PFSK-1 (cell line): ENCODE results near the gene PPIE.

Experiments
- POLR2AphosphoS5 ChIP-seq: IDR thresholded peaks from 2 replicates; pipeline ENCODE4 v1.6.1; 2012; ENCODE audit warnings: low read depth, mild to moderate bottlenecking, control low read depth, low read length, moderate library complexity
- REST ChIP-seq, 2 experiments: IDR thresholded peaks; 2 replicates each; pipeline versions ENCODE4 v1.6.1 to v1.8.0; 2011 to 2012; ENCODE audit warnings: low read depth in 2 of 2, low read length in 2 of 2, control low read depth in 1 of 2, inconsistent platforms in 1 of 2, mild to moderate bottlenecking in 1 of 2, moderate library complexity in 1 of 2; ENCODE audit not compliant: insufficient read depth in 1 of 2
- SIN3A ChIP-seq: IDR thresholded peaks from 2 replicates; pipeline ENCODE4 v1.6.1; 2012; ENCODE audit warnings: mild to moderate bottlenecking, low read length, moderate library complexity, borderline replicate concordance; ENCODE audit not compliant: insufficient read depth
- TAF1 ChIP-seq: IDR thresholded peaks from 2 replicates; pipeline ENCODE4 v1.6.1; 2012; ENCODE audit warnings: low read length, control low read depth, borderline replicate concordance; ENCODE audit not compliant: insufficient read depth

- TF ChIP-seq TAF1 (no peak), POLR2AphosphoS5 (no peak), SIN3A (no peak), REST (IDR thresholded peaks at IDR 0.05; ENCODE audit: insufficient read depth in 1 of 2, low read depth in 2 of 2, low read length in 2 of 2) (no peak)
These were observed 66.7 kb downstream of the PPIE start for GRCh38 chr1:39805385-39805784.
